HG02970 (cell line): ENCODE results near the gene SP140L.
A peak's percentile ranks its signal among the peaks of the same experiment; 100 is the strongest.
"Not testable (repeated sequence)": the region's sequence is repeated elsewhere in the genome, so short reads cannot be mapped to it uniquely, and the experiment has no call there.

Experiments
- ATAC-seq: cut with Tn5 transposase; IDR thresholded peaks from one replicate; pipeline ENCODE4 v1.9.1; 2021; ENCODE audit warnings: mild to moderate bottlenecking, moderate library complexity, moderate number of reproducible peaks; ENCODE audit not compliant: unreplicated experiment, low FRiP score

SP140L gene

DNA sequence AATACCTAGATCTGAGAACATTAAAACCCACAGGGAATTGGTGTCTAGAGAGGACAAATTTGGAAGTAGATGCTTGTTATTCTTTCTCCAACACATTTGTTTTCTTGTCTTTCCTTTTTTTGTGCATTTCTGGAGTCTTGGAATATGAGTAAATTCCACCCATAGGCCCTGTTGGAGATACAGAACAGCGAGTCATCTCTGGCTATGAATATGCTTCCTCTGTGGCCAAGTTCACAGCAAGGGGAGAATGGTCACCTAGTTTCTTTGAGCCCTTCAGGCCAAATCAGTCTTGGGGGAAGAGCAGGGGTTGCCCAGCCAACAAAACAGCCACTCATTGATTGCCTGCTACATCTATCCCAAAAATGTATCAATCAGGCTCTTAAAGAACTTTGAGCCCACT is 31.3 kb downstream of the SP140L start:
- ATAC-seq, result no peak

- ATAC-seq, result no peak
Measured at GRCh38 chr2:230360028-230360427, 33.0 kb downstream of the SP140L start.

- ATAC-seq, result no peak
Measured at GRCh38 chr2:230362030-230362691, 35.2 kb downstream of the SP140L start.

- ATAC-seq, result no peak
Measured at GRCh38 chr2:230382108-230382507, 55.1 kb downstream of the SP140L start.

GRCh38 chr2:230383453-230383852 is 56.5 kb downstream of the SP140L start:
- no peak for ATAC-seq

GRCh38 chr2:230384986-230385385 is 58.0 kb downstream of the SP140L start:
- ATAC-seq, result no peak

- no peak for ATAC-seq
Measured at GRCh38 chr2:230394301-230394700, 67.3 kb downstream of the SP140L start.

DNA sequence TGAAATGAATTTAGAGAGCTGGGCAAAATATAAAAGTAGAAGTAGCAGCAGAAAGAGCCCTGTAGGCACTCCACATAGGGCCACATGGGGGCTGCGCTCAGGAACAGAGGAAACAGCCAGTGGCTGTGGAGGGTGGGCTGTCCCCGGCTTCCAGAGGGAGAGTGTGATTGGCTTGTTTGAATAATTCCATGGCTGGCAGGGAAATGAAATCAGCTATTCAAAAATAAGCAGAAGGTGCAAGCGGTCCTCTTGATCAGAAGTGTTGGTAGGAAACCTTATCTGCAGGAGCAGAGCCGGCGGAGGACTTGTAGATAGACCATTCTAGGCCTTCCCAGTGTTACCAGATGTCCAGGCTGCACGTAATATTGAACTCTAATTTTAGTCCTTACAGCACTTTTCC is 71.7 kb downstream of the SP140L start:
- not testable (repeated sequence) for ATAC-seq

- ATAC-seq, result no peak
Measured at GRCh38 chr2:230400041-230400440, 73.0 kb downstream of the SP140L start.

GRCh38 chr2:230400454-230400853 is 73.5 kb downstream of the SP140L start:
- no peak for ATAC-seq

GRCh38 chr2:230401026-230401425 is 74.0 kb downstream of the SP140L start:
- ATAC-seq, result not testable (repeated sequence)

GRCh38 chr2:230403746-230404145 is 76.8 kb downstream of the SP140L start:
- no peak for ATAC-seq

DNA sequence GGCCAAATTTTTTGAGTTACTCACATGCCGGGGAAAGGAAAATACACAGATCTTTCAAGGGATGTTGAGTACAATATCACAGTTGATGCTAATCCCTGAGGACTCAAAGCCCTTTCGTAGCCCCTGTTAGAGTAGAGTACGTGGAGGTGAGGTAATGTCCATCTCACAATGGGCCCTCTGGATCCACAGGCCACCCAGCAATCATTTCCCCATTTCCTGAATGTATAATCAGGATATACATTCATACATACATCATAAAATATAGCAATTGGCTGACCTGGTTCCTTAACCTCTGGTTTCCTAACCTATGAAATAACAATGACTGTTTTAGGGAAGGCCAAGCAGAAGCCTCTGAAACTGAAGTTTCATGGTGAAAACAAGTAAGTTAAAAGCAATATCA is 78.8 kb downstream of the SP140L start:
- ATAC-seq, result no peak

- no peak for ATAC-seq
Measured at GRCh38 chr2:230408244-230408842, 81.3 kb downstream of the SP140L start.

DNA sequence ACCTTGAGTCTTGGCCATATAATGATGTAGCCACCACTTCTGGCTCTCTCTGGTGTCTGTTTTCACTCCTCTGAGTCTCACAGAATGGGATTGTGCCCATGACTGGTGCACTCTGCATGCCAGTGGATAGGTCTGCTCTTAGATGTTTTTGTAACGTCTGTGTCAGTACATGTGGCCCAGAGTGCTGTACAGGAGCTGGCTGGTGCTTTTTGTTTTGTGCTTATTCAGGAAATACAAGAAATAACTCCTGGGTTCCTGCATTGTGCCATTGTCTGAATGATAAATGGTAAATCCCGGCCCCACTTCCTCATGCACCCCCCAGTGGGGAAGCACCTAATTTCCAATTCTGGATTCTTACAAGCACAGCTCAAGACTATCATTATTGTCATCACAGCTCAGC is 82.3 kb downstream of the SP140L start:
- not testable (repeated sequence) for ATAC-seq

GRCh38 chr2:230410263-230410662 is 83.3 kb downstream of the SP140L start:
- no peak for ATAC-seq

GRCh38 chr2:230410861-230411569 is 84.0 kb downstream of the SP140L start:
- no peak for ATAC-seq

- ATAC-seq, result peak; percentile 41
Measured at GRCh38 chr2:230411570-230412370, 84.8 kb downstream of the SP140L start.

DNA sequence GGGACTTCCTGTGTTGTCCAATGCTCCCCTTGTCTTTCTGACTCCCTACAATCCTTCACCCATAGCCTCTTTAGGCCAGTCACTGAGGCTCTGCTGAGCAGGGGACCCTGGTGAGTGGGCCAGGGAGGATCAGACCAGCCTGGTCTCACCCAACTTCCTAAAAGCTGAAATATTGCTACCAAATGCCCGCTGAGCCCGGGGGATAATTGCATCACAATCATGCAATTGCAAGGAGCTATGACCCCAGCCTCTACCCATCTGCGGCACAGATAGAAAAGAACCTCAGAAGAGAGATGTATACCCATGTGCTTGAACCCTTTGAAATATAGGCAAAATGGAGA is 85.3 kb downstream of the SP140L start:
- no peak for ATAC-seq

GRCh38 chr2:230412846-230413245 is 85.9 kb downstream of the SP140L start:
- ATAC-seq, result no peak

DNA sequence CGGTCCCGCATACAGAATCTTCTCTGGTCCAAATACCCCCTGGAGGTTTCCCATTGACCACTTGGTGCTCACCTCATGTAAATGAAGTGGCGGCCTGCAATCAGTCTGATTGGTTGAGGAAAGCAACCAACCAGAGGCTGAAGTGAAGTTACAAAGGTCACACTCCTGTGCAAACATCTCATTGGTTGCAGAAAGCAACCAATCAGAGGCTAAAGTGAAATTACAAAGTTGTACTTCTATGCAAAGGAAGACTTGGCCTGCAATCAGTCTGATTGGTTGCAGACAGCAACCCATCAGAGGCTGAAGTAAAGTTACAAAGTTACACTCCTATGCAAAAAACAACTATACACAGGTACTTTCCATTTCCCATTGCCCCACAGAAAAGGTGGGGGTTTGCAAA is 86.5 kb downstream of the SP140L start:
- no peak for ATAC-seq
